SU-DHL-6 (cell line): ENCODE measurements around the gene MAP3K19.

Experiments
- CTCF ChIP-seq: fragments of 200-600 bp; sonication (generic); IDR thresholded peaks from one replicate; pipeline ENCODE4 v1.5.1; 2017; ENCODE audit warnings: antibody characterized with exemption, mild to moderate bottlenecking, low read length, moderate library complexity; ENCODE audit not compliant: insufficient read depth, poor library complexity, severe bottlenecking
- EZH2phosphoT487 ChIP-seq: fragments of 200-600 bp; sonication (generic), shearing (Covaris generic); conservative IDR thresholded peaks from 2 replicates; pipeline ENCODE4 v1.6.1; 2018; ENCODE audit warnings: mild to moderate bottlenecking, antibody characterized with exemption, low read length, moderate library complexity, mixed read lengths

GRCh38 chr2:135091681-135092080 is 44.4 kb upstream of the MAP3K19 start:
- TF ChIP-seq CTCF (no peak), EZH2phosphoT487 (no peak)
